Activated CD4-positive, alpha-beta T cell treated with anti-CD3 and anti-CD28 coated beads, Interleukin-2, amount 50 U/mL, for 24 hours (primary cell): ENCODE results near the gene C19orf25.

ENCODE experiments used
- DNase-seq, 2 donors: peaks; one replicate each; pipeline ENCODE4 v3.0.0-alpha.2; 2020; ENCODE audit warnings: low read depth in 1 of 2, low spot score in 1 of 2

Gene C19orf25

DNA sequence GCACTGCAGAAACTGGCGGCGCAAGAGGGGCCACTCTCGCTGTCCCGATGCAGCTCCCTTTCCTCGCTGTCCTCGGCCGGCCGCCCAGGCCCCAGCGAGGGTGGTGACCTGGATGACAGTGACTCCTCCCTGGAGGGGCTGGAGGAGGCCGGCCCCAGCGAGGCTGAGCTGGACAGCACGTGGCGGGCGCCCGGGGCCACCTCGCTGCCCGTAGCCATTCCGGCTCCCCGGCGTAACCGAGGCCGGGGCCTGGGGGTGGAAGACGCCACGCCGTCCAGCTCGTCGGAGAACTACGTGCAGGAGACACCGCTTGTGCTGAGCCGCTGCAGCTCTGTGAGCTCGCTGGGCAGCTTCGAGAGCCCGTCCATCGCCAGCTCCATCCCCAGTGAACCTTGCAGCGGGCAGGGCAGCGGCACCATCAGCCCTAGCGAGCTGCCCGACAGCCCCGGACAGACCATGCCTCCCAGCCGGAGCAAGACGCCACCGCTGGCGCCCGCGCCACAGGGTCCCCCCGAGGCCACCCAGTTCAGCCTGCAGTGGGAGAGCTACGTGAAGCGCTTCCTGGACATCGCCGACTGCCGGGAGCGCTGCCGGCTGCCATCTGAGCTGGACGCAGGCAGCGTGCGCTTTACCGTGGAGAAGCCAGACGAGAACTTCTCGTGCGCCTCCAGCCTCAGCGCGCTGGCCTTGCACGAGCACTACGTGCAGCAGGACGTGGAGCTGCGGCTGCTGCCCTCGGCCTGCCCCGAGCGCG is 12.4 kb downstream of the C19orf25 start:
- no peak for DNase-seq

DNA sequence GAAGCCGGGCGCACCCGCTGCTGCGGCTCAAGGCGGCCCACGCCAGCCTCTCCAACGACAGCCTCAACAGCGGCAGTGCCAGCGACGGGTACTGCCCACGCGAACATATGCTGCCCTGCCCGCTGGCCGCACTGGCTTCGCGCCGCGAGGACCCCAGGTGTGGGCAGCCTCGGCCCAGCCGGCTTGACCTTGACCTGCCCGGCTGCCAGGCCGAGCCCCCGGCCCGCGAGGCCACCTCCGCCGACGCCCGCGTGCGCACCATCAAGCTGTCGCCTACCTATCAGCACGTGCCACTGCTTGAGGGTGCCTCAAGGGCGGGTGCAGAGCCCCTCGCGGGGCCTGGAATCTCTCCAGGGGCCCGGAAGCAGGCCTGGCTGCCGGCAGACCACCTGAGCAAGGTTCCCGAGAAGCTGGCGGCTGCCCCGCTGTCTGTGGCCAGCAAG is 13.0 kb downstream of the C19orf25 start:
- DNase-seq: no peak

DNA sequence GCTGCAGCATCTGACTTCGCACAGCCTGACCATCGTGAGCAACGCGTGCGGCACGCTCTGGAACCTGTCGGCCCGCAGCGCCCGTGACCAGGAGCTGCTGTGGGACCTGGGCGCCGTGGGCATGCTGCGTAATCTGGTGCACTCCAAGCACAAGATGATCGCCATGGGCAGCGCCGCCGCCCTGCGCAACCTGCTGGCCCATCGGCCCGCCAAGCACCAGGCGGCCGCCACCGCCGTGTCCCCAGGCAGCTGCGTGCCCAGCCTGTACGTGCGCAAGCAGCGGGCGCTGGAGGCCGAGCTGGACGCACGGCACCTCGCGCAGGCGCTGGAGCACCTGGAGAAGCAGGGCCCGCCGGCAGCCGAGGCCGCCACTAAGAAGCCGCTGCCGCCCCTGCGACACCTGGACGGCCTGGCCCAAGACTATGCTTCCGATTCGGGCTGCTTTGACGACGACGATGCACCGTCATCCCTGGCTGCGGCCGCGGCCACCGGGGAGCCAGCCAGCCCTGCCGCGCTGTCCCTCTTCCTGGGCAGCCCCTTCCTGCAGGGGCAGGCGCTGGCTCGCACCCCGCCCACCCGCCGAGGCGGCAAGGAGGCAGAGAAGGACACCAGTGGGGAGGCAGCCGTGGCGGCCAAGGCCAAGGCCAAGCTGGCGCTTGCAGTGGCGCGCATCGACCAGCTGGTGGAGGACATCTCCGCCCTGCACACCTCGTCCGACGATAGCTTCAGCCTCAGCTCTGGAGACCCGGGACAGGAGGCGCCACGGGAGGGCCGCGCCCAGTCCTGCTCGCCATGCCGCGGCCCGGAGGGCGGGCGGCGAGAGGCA is 13.6 kb downstream of the C19orf25 start:
- DNase-seq: no peak

DNA sequence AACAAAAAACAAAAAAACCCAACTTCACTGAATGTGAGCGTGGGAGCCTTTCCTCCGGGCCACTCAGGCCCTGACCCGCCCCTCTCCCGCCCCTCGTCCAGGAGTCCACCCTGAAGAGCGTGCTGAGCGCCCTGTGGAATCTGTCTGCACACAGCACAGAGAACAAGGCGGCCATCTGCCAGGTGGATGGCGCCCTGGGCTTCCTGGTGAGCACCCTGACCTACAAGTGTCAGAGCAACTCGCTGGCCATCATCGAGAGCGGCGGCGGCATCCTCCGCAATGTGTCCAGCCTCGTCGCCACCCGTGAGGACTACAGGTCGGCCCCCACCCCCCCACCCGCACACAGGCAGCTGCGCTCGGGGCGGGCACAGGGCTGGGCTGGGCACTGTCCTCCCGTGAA is 17.2 kb downstream of the C19orf25 start:
- DNase-seq: no peak

DNA sequence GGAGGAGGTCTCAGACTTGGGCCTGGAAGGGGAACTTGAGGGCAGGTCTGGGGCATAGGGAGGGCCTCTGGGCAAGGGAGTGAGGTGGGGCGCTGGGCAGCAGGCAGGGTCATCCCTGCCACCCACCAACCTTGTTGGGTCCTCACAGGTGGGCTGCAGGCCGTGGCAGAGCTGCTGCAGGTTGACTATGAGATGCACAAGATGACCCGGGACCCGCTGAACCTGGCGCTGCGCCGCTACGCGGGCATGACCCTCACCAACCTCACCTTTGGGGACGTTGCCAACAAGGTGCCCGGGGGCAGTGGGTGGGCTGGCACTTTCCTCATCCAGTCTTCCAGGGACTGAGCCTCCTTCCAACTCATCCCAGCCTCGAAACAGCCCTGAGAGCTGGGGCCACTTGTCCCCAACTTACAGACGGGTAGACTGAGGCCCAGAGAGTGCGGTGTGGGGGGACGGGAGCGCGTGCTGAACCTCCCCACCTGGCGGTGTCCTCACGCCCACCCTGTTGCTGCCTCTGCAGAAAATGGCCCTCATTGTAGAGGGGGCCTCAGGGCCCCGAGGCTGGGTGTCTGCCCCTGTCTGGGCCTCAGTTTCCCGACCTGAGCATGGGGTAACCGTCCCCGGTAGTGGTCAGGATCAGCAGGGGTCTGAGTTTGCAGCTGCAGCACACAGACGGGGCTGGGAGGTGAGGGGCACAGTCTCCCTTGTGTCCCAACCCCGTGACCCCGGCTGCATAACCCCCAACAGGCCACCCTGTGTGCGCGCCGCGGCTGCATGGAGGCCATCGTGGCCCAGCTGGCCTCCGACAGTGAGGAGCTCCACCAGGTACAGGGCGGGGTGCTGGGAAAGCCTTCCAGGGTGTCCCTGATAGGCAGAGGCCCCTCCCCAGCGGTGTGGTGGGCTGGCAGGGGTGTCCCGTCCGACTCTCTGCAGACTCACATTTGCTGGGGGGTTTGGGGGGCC is 18.7 kb downstream of the C19orf25 start:
- no peak for DNase-seq

DNA sequence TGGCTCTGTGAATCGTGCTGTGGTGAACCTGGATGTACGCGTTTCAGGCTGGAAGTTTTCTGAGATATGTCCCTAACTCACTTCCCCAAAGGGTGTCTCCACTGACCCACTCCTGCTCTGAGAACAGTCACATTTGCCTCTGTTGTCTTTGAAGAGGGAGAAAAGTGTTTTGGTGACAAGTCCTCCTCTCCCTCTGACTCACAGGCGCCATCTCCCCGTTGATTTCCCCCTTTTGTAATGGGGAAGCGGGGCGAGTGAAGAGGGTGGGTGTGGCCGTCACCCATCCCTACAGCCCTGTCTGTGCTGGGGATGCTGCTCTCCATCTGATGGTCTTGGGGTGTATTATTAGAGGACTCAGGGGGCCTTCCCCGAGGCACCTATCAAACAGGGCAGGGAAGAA is 19.5 kb downstream of the C19orf25 start:
- no peak for DNase-seq

DNA sequence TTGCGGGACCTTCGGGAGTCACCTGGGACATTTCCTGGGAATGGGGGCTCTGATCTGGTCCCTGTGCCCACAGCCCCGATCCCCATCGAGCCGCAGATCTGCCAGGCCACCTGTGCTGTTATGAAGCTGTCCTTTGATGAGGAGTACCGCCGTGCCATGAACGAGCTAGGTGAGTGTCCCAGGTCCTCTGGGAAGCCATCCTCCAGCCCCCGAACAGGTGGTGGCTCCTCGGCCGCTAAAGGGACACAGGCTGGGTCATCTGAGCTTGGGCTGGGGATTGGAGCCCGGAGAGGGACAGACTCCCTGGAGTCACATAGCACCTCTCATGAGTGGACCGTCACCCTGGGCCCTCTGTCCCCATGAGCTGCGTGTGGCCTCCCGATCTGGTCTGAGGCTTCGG is 21.1 kb downstream of the C19orf25 start:
- DNase-seq: no peak

DNA sequence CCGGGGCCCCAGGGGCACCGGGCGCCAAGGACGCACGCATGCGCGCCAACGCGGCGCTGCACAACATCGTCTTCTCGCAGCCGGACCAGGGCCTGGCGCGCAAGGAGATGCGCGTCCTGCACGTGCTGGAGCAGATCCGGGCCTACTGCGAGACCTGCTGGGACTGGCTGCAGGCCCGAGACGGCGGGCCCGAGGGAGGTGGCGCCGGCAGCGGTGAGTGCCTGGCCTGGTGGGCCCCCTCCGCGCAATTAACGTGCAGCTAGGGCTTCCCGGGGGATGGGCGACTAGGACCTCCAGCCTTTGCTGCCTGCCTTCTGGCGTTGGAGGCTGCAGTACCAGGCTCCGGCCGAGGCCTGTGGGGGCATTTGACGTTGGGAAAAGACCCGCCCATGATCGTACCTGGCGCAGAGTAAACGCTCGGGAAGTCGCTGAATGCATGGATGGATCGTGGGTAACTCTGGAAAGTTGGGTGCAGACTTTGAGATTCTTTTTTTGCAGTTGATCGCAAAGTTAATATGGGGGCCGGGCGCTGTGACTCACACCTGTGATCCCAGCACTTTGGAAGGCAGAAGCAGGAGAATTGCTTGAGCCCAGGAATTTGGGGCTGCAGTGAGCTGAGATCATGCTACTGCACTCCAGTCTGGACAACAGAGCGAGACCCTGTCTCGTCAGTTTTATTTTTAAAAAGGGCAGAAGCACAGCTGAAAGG is 21.8 kb downstream of the C19orf25 start:
- DNase-seq: no peak

DNA sequence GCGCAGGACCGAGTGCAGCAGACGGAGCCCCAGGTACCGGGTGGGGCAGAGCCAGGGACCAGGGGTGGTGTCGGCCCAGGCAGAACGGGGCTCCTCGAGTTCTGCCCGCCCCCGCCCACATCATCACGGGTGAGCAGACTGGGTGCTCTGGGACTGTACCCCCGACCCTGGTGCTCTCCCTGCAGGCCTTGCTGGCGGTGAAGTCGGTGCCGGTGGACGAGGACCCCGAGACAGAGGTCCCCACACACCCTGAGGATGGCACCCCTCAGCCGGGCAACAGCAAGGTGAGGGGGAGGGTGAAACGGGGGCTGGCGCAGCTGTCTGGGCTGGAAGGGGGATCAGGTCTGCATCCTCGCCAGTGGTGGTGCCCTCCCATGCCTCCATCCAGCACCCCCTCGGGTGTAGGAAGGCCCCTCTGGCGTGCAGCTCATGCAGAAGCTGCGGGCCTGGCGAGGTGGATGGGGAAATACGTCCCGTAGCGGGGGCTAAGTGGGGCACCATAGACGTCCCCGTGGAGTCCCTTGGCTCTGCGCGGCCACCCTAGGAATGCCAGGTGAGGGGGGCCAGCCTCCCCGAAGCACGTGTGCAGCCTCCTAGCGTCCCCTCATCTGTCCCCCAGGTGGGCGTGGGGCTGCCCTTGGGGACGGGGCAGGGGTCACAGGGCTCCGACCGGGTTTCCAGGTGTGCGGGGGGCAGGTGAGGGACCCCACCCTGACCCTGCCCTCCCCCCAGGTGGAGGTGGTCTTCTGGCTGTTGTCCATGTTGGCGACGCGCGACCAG is 22.7 kb downstream of the C19orf25 start:
- no peak for DNase-seq

DNA sequence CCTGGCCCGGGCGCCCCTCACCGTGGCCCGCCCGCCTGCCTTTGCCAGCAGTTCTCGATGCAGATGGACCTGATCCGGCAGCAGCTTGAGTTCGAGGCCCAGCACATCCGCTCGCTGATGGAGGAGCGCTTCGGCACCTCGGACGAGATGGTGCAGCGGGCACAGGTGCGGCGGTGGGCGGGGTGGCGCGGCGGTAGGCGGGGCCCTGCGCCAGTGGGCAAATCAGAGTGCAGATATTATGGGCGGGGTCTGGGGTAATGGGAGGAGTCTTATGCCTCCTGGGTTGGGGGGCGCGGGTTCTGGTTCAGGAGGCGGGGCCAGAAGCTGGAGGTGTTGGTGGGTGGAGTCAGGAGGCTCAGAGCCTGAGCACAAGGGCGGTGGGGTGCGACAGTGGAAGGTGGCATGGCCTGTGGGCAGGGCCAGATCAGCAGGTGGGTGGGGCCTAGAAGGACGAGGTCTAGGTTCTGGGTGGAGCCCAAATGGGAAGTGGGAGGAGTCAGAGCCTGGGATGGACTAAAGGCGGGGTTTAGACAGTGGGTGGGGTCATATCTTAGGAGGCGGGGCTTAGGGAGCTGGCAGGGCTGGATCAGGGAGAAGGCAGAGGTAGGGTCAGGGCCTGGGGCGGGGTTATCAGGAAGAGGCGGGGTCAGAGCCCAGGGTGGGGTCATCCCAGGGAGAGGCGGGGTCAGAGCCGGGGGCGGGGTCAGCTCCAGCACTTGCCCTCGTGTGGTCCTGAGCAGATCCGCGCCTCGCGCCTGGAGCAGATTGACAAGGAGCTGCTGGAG is 23.5 kb downstream of the C19orf25 start:
- DNase-seq: no peak

DNA sequence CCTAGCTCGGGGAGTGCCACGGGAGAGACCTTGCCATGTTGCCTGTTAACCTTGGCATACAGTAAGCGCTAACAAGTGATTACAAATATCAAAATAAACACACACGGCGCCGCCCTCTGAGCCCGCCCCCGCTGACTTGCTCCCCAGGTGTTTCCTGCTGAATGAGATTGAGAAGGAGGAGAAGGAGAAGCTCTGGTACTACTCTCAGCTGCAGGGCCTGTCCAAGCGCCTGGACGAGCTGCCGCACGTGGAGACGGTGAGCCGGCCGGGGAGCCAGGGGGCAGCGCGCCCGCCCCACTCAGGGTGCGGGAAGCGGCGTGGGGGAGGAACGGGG is 24.0 kb downstream of the C19orf25 start:
- DNase-seq: no peak

DNA sequence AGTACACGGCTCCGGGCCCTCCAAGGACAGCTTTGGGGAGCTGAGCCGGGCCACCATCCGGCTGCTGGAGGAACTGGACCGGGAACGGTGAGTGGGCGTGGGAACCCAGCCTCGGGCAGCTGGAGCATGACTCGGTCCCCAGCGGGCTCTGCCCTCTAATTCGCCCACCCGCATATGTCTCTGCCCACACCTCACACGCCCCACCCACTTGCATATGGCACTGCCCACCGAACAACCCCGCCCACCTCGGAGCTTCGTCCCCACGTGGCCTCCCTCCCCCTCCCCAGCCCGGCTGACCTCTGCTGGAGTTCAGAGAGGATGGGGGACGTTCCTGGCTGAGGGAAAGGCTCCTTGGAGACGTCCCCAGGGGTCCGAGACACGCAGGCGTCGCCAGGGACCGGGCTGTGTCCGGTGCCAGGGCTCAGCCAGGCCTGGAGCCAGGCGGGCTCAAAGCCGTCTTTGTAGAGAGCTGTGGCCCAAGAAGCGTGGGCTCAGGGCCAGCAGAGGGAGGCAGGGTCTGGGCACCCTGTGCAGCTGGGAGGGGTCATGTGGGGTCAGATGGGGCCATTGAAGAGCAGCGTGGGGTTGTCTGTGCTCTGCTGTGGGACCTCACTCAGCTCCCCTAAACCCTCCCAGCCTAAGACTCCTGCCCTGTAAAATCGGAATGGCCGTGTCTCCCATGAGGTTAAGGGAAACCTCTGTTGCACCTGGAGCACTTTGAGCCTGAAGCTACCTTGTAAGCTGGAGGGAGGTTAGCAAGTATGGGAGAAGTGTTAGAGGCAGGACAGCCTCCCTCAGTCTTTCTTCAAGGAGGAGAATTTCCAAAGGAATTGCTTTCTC is 25.3 kb downstream of the C19orf25 start:
- DNase-seq: no peak

DNA sequence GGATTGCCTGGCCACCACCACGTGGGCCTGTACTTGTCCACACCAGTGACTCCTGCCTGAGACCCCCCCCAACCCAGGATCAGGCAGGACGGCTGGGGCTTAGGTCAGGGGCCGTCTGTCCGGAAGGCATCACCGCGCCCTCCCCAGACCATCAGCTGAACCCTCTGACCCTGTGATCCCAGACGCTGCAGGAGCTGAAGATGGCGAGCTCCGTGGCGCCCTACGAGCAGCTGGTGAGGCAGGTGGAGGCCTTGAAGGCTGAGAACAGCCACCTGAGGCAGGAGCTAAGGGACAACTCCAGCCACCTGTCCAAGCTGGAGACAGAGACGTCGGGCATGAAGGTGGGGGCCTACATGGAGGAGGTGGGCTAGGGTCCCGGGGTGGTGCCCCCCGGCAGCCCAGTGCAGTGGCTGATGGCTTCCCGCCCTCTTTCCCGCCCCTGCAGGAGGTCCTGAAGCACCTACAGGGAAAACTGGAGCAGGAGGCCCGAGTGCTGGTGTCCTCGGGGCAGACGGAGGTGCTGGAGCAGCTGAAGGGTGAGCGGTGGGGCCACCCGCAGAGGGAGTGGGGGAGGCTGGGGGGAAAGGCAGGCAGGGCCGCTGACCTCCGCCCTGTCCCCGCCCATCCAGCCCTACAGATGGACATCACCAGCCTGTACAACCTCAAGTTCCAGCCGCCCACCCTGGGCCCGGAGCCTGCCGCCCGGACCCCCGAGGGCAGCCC is 26.1 kb downstream of the C19orf25 start:
- no peak for DNase-seq

DNA sequence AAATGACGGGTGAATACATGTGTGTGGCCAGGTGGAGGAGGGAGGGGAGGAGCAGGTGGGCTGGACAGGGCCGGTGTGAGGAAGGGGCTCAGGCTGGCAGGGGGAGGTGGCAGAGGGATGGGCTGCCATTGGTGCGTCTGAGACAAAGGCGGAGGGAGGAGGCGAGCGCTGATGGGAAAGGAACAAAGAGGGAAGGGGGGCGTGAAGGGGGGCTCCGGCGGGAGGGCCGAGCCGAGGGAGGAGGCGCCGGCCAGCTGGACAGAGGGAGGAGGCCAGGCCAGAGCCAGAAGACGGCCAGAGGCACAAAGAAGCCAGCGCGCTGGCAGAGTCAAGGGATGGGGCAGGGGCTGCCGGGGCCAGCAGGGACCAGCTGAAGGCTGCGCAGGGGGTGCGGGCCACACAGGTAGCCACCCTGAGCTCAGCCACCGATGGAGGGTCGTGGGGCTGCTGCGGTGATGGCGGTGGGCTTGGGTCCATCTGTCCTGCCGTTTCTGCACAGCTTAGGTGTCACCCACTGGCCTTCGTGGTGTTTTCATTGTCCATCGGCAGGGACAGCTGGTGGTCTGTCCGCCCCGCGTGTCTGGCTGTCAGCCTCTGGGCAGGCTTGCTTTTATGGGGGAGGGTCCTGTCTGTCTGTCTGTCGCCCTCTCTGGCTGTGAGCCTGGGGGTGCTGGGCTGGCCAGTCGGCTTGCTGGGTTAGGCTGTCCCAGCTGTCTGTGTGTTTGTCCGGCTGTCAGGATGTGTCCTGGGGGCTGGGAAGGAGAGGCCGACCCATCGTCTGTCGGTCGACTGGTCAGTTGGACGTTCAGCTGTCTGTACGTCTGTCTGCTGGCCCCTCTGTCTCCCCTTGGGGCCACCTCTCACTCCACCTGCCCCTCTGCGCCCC is 26.9 kb downstream of the C19orf25 start:
- DNase-seq: no peak

DNA sequence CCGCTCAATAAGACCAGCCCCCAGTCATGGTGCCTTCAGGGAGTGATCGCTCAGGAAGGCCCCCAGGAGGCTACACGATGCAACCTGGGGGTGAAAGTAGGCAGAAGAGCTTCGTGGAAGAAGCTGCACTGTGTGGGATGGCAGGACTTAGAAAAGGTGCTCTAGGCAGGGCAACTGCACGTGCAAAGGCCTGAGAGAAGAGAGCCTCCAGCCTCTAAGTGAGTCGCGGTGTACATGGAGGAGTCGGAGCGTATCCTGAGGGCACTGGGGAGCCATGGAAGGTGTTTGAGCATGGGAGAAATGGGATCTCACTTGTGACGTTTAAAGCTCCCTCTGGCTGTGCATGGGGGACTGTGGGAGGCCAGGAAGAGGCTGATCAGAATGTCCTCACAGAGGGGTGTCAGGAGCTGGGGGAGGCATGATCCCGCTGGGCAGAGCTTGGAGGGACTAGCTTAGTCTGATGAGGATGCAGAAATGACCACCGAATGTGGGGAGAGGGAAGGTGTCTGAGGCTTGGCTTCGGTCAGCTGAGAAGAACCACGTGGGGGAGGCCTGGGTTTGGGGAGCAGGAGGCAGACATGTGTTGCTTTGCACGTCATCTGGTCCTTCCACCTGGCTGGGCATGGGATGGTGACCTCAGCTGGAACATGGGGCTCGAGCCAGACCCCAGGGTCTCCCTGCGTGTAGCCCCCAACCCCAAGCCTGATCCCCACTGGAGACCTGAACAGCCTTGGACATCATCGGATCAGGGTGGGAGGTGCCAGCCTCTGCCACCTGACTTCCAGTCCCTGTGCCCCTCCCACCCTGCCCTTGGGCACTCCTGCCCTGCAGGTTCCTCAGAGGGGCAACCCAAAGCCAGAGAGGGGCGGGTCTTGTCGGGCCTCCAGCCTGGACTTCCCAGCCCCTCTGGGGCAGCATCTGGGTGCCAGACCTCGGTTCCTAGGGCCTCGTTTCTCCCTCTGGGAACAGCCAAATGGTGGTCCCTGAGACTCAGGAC is 28.0 kb downstream of the C19orf25 start:
- DNase-seq: no peak
